ENCODE data around the gene IRF2BP1. TPM values are rescaled to one million over a fixed set of nuclear protein-coding genes. Genes with fewer than 3 reads are reported as not detected.
A peak's percentile ranks its signal among the peaks of the same experiment; 100 is the strongest.

IRF2BP1 gene
- total and polyA plus RNA-seq, 2 of the 13 experiments (the other 11 are each of a cell fraction or from before 2014, with no cell fraction given): 4.3 to 14.3 TPM

DNA sequence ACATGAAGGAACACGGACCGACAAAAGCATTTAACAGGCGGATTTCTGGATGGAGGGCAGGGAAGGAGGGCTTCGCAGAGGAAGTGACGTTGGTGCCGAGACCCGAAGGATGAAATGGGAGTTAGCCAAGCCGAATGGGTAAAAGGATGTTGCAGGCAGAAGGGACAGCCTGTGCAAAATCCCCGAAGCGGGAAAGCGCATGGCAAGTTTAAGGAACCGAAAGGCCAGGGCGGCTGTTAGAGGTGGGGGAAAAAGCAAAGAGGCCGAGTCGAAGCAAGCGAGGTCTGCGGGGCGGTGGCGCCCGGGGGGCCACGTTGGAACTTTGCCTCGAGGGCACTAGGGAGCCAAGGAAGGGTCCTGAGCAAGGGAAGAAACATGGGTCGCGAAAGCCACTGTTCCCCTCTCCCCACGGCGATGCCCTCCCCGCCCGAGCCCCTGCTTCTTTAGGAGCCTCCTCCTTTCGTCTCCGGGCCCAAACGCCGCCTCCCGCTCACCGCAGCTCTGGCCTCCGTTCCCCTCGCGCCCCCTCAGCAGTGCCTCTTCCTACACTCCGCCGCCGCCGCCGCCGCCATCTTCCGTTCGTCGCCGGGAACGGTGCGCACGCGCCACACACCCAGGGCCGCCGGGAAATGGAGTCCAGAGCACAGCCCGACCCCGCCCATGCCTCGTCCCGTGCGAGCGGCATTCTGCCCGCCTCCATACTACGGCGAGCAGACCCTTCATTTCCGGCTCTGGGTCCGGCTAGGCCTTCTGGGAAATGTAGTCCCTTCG is 23.2 kb downstream of the IRF2BP1 start, which contains the start of gene SYMPK (continued):
- no peak for TF ChIP-seq ZSCAN29 (CRISPR knock-in tag; conservative IDR thresholded peaks at IDR 0.05)
- TF ChIP-seq, protein P1, sequence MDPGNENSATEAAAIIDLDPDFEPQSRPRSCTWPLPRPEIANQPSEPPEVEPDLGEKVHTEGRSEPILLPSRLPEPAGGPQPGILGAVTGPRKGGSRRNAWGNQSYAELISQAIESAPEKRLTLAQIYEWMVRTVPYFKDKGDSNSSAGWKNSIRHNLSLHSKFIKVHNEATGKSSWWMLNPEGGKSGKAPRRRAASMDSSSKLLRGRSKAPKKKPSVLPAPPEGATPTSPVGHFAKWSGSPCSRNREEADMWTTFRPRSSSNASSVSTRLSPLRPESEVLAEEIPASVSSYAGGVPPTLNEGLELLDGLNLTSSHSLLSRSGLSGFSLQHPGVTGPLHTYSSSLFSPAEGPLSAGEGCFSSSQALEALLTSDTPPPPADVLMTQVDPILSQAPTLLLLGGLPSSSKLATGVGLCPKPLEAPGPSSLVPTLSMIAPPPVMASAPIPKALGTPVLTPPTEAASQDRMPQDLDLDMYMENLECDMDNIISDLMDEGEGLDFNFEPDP (CRISPR knock-in tag; conservative IDR thresholded peaks at IDR 0.05): no peak
- no peak for TF ChIP-seq ZNF615 (CRISPR knock-in tag; IDR thresholded peaks at IDR 0.05; ENCODE audit: borderline replicate concordance)
- peak; percentile 60 for TF ChIP-seq AGO2 (optimal IDR thresholded peaks at IDR 0.05; ENCODE audit: low read depth, low read length)
- no peak for TF ChIP-seq HHEX (CRISPR knock-in tag; IDR thresholded peaks at IDR 0.05)
- TF ChIP-seq, protein P2, sequence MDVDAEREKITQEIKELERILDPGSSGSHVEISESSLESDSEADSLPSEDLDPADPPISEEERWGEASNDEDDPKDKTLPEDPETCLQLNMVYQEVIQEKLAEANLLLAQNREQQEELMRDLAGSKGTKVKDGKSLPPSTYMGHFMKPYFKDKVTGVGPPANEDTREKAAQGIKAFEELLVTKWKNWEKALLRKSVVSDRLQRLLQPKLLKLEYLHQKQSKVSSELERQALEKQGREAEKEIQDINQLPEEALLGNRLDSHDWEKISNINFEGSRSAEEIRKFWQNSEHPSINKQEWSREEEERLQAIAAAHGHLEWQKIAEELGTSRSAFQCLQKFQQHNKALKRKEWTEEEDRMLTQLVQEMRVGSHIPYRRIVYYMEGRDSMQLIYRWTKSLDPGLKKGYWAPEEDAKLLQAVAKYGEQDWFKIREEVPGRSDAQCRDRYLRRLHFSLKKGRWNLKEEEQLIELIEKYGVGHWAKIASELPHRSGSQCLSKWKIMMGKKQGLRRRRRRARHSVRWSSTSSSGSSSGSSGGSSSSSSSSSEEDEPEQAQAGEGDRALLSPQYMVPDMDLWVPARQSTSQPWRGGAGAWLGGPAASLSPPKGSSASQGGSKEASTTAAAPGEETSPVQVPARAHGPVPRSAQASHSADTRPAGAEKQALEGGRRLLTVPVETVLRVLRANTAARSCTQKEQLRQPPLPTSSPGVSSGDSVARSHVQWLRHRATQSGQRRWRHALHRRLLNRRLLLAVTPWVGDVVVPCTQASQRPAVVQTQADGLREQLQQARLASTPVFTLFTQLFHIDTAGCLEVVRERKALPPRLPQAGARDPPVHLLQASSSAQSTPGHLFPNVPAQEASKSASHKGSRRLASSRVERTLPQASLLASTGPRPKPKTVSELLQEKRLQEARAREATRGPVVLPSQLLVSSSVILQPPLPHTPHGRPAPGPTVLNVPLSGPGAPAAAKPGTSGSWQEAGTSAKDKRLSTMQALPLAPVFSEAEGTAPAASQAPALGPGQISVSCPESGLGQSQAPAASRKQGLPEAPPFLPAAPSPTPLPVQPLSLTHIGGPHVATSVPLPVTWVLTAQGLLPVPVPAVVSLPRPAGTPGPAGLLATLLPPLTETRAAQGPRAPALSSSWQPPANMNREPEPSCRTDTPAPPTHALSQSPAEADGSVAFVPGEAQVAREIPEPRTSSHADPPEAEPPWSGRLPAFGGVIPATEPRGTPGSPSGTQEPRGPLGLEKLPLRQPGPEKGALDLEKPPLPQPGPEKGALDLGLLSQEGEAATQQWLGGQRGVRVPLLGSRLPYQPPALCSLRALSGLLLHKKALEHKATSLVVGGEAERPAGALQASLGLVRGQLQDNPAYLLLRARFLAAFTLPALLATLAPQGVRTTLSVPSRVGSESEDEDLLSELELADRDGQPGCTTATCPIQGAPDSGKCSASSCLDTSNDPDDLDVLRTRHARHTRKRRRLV (CRISPR knock-in tag; IDR thresholded peaks at IDR 0.05): no peak; the same call in 1 of the 2 replicates
- TF ChIP-seq, protein P3, sequence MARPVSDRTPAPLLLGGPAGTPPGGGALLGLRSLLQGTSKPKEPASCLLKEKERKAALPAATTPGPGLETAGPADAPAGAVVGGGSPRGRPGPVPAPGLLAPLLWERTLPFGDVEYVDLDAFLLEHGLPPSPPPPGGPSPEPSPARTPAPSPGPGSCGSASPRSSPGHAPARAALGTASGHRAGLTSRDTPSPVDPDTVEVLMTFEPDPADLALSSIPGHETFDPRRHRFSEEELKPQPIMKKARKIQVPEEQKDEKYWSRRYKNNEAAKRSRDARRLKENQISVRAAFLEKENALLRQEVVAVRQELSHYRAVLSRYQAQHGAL (CRISPR knock-in tag; IDR thresholded peaks at IDR 0.05; ENCODE audit: not compliant biosample characterization): no peak
- TF ChIP-seq ZNF292 (CRISPR knock-in tag; IDR thresholded peaks at IDR 0.05; ENCODE audit: borderline replicate concordance, low read depth): 0 out of 2 replicates have a peak, but pooled peaks have one; percentile 27
- TF ChIP-seq DR1 (CRISPR knock-in tag; IDR thresholded peaks at IDR 0.05): no peak
- TF ChIP-seq, protein P4, sequence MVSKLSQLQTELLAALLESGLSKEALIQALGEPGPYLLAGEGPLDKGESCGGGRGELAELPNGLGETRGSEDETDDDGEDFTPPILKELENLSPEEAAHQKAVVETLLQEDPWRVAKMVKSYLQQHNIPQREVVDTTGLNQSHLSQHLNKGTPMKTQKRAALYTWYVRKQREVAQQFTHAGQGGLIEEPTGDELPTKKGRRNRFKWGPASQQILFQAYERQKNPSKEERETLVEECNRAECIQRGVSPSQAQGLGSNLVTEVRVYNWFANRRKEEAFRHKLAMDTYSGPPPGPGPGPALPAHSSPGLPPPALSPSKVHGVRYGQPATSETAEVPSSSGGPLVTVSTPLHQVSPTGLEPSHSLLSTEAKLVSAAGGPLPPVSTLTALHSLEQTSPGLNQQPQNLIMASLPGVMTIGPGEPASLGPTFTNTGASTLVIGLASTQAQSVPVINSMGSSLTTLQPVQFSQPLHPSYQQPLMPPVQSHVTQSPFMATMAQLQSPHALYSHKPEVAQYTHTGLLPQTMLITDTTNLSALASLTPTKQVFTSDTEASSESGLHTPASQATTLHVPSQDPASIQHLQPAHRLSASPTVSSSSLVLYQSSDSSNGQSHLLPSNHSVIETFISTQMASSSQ (IDR thresholded peaks at IDR 0.05; ENCODE audit: low read depth): no peak; the same call in 1 of the 2 replicates
- TF ChIP-seq, protein P4 (CRISPR knock-in tag; IDR thresholded peaks at IDR 0.05; ENCODE audit: borderline replicate concordance): peak; percentile 82; the same call in 1 of the 2 replicates
- no peak for TF ChIP-seq RORA (CRISPR knock-in tag; IDR thresholded peaks at IDR 0.05)
- TF ChIP-seq, protein P5, sequence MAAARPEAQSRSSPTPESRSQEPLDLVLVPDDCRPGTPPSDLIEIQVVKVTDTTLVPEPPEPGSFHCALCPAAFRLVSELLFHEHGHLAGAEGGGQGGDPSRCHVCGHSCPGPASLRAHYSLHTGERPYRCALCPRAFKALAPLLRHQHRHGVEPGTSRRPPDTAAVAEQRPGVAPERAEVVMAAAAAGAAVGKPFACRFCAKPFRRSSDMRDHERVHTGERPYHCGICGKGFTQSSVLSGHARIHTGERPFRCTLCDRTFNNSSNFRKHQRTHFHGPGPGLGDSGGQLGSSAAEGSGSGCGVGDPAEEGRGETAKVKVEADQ (CRISPR knock-in tag; IDR thresholded peaks at IDR 0.05; ENCODE audit: borderline replicate concordance): no peak; the same call in 1 of the 2 replicates
- no peak for TF ChIP-seq FLYWCH1 (CRISPR knock-in tag; IDR thresholded peaks at IDR 0.05)

Measured in HepG2 (cell line).